H9 (cell line): ENCODE measurements around the gene FBXL19. TPM values are rescaled to one million over a fixed set of nuclear protein-coding genes. Genes with fewer than 3 reads are reported as not detected.

ENCODE experiments used
- DNase-seq: peaks from one replicate; pipeline ENCODE4 v3.0.0-alpha.2; 2017
- H2AFZ ChIP-seq: one replicate; pipeline ENCODE4 v1.6.1; 2013; ENCODE audit warnings: mild to moderate bottlenecking, low read length, control low read depth, moderate library complexity
- H2AK5ac ChIP-seq: 2 replicates; pipeline ENCODE4 v1.6.1; 2013; ENCODE audit warnings: low read length, control low read depth, mixed read lengths; ENCODE audit not compliant: insufficient read length
- H2BK120ac ChIP-seq: one replicate; pipeline ENCODE4 v1.6.1; 2013; ENCODE audit warnings: low read depth, mild to moderate bottlenecking, low read length, control low read depth, inconsistent platforms; ENCODE audit not compliant: poor library complexity, severe bottlenecking
- H2BK12ac ChIP-seq: 2 replicates; pipeline ENCODE4 v1.6.1; 2013; ENCODE audit warnings: low read length, control low read depth, mixed read lengths, low read depth; ENCODE audit not compliant: insufficient read length
- H2BK15ac ChIP-seq: 2 replicates; pipeline ENCODE4 v1.6.1; 2013; ENCODE audit warnings: low read depth, low read length, control low read depth
- H2BK20ac ChIP-seq: one replicate; pipeline ENCODE4 v1.6.1; 2013; ENCODE audit warnings: low read depth, mild to moderate bottlenecking, low read length, control low read depth, inconsistent platforms; ENCODE audit not compliant: poor library complexity, severe bottlenecking
- H2BK5ac ChIP-seq: 2 replicates; pipeline ENCODE4 v1.6.1; 2013; ENCODE audit warnings: low read length, control low read depth, mixed read lengths; ENCODE audit not compliant: insufficient read length
- H3K14ac ChIP-seq: 2 replicates; pipeline ENCODE4 v1.6.1; 2013; ENCODE audit warnings: low read length, control low read depth; ENCODE audit not compliant: insufficient read depth
- H3K18ac ChIP-seq: 2 replicates; pipeline ENCODE4 v1.6.1; 2013; ENCODE audit warnings: low read depth, mild to moderate bottlenecking, mixed read lengths, low read length, control low read depth; ENCODE audit not compliant: insufficient read length
- H3K23ac ChIP-seq: 2 replicates; pipeline ENCODE4 v1.6.1; 2013; ENCODE audit warnings: low read length, control low read depth, mixed read lengths, low read depth; ENCODE audit not compliant: insufficient read length
- H3K23me2 ChIP-seq: 2 replicates; pipeline ENCODE4 v1.6.1; 2013; ENCODE audit warnings: low read depth, mild to moderate bottlenecking, mixed read lengths, low read length, control low read depth; ENCODE audit not compliant: insufficient read length, poor library complexity, severe bottlenecking
- H3K27ac ChIP-seq: 2 replicates; pipeline ENCODE4 v1.5.1; 2013; ENCODE audit warnings: low read length, control low read depth, mixed read lengths, low read depth; ENCODE audit not compliant: insufficient read length
- H3K27me3 ChIP-seq: 2 replicates; pipeline ENCODE4 v1.6.1; 2013; ENCODE audit warnings: low read length, control low read depth, inconsistent platforms; ENCODE audit not compliant: insufficient read depth
- H3K4ac ChIP-seq: 2 replicates; pipeline ENCODE4 v1.6.1; 2013; ENCODE audit warnings: low read depth, mild to moderate bottlenecking, control low read depth, inconsistent platforms, low read length, moderate library complexity
- H3K4me1 ChIP-seq: 2 replicates; pipeline ENCODE4 v1.6.1; 2013; ENCODE audit warnings: low read length, control low read depth, inconsistent platforms; ENCODE audit not compliant: insufficient read depth
- H3K4me2 ChIP-seq: 2 replicates; pipeline ENCODE4 v1.6.1; 2013; ENCODE audit warnings: low read length, control low read depth, mixed read lengths; ENCODE audit not compliant: insufficient read length, insufficient read depth
- H3K56ac ChIP-seq: 2 replicates; pipeline ENCODE4 v1.6.1; 2013; ENCODE audit warnings: low read depth, mild to moderate bottlenecking, mixed read lengths, low read length, control low read depth; ENCODE audit not compliant: insufficient read length
- H3K79me1 ChIP-seq: 2 replicates; pipeline ENCODE4 v1.6.1; 2013; ENCODE audit warnings: low read depth, mild to moderate bottlenecking, moderate library complexity, low read length, control low read depth, inconsistent platforms; ENCODE audit not compliant: insufficient read depth, poor library complexity, severe bottlenecking
- H3K79me2 ChIP-seq: 2 replicates; pipeline ENCODE4 v1.6.1; 2013; ENCODE audit warnings: low read length, control low read depth, inconsistent platforms; ENCODE audit not compliant: insufficient read depth
- H3K9ac ChIP-seq: 2 replicates; pipeline ENCODE4 v1.6.1; 2013; ENCODE audit warnings: low read length, control low read depth, mixed read lengths; ENCODE audit not compliant: insufficient read length; ENCODE audit errors: extremely low read depth
- H3K9me3 ChIP-seq: one replicate; pipeline ENCODE4 v1.6.1; 2013; ENCODE audit warnings: low read depth, low read length, inconsistent platforms; ENCODE audit not compliant: control insufficient read depth
- H3T11ph ChIP-seq: one replicate; pipeline ENCODE4 v1.6.1; 2013; ENCODE audit warnings: mild to moderate bottlenecking, low read length, control low read depth, inconsistent platforms
- H4K20me1 ChIP-seq: one replicate; pipeline ENCODE4 v1.6.1; 2013; ENCODE audit not compliant: control insufficient read depth, insufficient read length, insufficient read depth
- H4K5ac ChIP-seq: 2 replicates; pipeline ENCODE4 v1.6.1; 2013; ENCODE audit warnings: low read depth, mild to moderate bottlenecking, mixed read lengths, low read length, control low read depth; ENCODE audit not compliant: insufficient read length
- H4K8ac ChIP-seq: replicated peaks from 2 replicates; pipeline ENCODE4 v1.6.1; 2013; ENCODE audit warnings: low read length, control low read depth, mixed read lengths, low read depth; ENCODE audit not compliant: insufficient read length
- H4K91ac ChIP-seq: 2 replicates; pipeline ENCODE4 v1.6.1; 2013; ENCODE audit warnings: low read depth, mild to moderate bottlenecking, moderate library complexity, mixed read lengths, low read length, control low read depth; ENCODE audit not compliant: insufficient read length
- H3K27ac Mint-ChIP-seq, 3 experiments: 2 replicates in 2 of 3; 3 replicates in 1 of 3; pipeline ENCODE4 v1.8.0; 2020 to 2021; ENCODE audit warnings: mixed read lengths in 3 of 3, mild to moderate bottlenecking in 1 of 3, moderate library complexity in 1 of 3
- H3K27me3 Mint-ChIP-seq: 2 replicates; pipeline ENCODE4 v1.8.0; 2021; ENCODE audit warnings: low read depth, mild to moderate bottlenecking, moderate library complexity, mixed read lengths
- H3K36me3 Mint-ChIP-seq, 3 experiments: 2 replicates in 2 of 3; 3 replicates in 1 of 3; pipeline ENCODE4 v1.8.0; 2020 to 2021; ENCODE audit warnings: low read depth in 3 of 3, mixed read lengths in 3 of 3; ENCODE audit not compliant: insufficient read depth in 1 of 3
- H3K4me1 Mint-ChIP-seq, 2 experiments: 2 replicates each; pipeline ENCODE4 v1.8.0; 2020; ENCODE audit warnings: mixed read lengths in 2 of 2
- H3K4me3 Mint-ChIP-seq, 2 experiments: 2 replicates in 1 of 2; 3 replicates in 1 of 2; pipeline ENCODE4 v1.8.0; 2020 to 2021; ENCODE audit warnings: mild to moderate bottlenecking in 2 of 2, mixed read lengths in 2 of 2, moderate library complexity in 1 of 2
- H3K9me3 Mint-ChIP-seq, 2 experiments: 2 replicates in 1 of 2; 3 replicates in 1 of 2; pipeline ENCODE4 v1.8.0; 2020; ENCODE audit warnings: mild to moderate bottlenecking in 2 of 2, mixed read lengths in 2 of 2, moderate library complexity in 1 of 2
- CTCF ChIP-seq: fragments of 200-600 bp; sonication (generic); conservative IDR thresholded peaks from 3 replicates; pipeline ENCODE4 v1.8.0; 2021; ENCODE audit warnings: antibody characterized with exemption, mild to moderate bottlenecking
- WGBS: extraction: QIAGEN DNeasy Blood & Tissue Kit; methylation state at CpG from one replicate; pipeline ENCODE4 v1.1.7; 2013; ENCODE audit warnings: missing lambda C conversion rate, low lambda C conversion rate, mixed read lengths; ENCODE audit not compliant: insufficient read length; ENCODE audit errors: extremely low coverage; 5-methylcytosine and 5-hydroxymethylcytosine counted together
- total RNA-seq: library from RNA; stranded (reverse); gene quantifications from 2 replicates; pipeline ENCODE4 v1.2.1, GENCODE V29; 2021

Gene FBXL19
- total RNA-seq, 1 experiment from 2014 or later = 66.8 TPM

GRCh38 chr16:30899794-30900193 is 23.6 kb upstream of the FBXL19 start:
- no peak overlapping the region for H3K14ac ChIP-seq
- no CpG with 5 or more reads among the region's 2 CpGs for WGBS
- no peak overlapping the region for H2AFZ ChIP-seq
- H3K56ac ChIP-seq = no peak overlapping the region
- no peak overlapping the region for H2BK20ac ChIP-seq
- no peak overlapping the region for H2BK120ac ChIP-seq
- H3K23me2 ChIP-seq = peaks cover 16% of the 10 kb centered on the region
- H3K9me3 ChIP-seq = no peaks in the 10 kb centered on the region
- H4K5ac ChIP-seq = no peak overlapping the region
- Mint-ChIP-seq H3K27me3 (peaks cover 25% of the 10 kb centered on the region), H3K4me1 (peaks cover 21 to 29% of the 10 kb centered on the region in 2 experiments), H3K27ac (no peak overlapping the region), H3K36me3 (no peaks in the 10 kb centered on the region; a peak in 1 of 7 replicates), H3K9me3 (peaks cover 0 to 2% of the 10 kb centered on the region in 2 experiments; a peak in 2 of 5 replicates), H3K4me3 (no peak overlapping the region)
- no peak overlapping the region for H2BK5ac ChIP-seq
- no peaks in the 10 kb centered on the region for H3K79me2 ChIP-seq
- H3T11ph ChIP-seq = no peak overlapping the region
- no peak overlapping the region for H2AK5ac ChIP-seq
- no peaks in the 10 kb centered on the region for H3K79me1 ChIP-seq
- H3K27ac ChIP-seq = no peak overlapping the region
- peaks cover 3% of the 10 kb centered on the region; the same call in 1 of the 2 replicates for H3K4me1 ChIP-seq
- H3K4me2 ChIP-seq = no peak overlapping the region
- no peak overlapping the region for H4K8ac ChIP-seq
- no peak for DNase-seq
- no peak overlapping the region for H3K23ac ChIP-seq
- no peaks in the 10 kb centered on the region for H3K27me3 ChIP-seq
- no peak overlapping the region for H2BK15ac ChIP-seq
- no peak for TF ChIP-seq CTCF
- no peak overlapping the region for H3K18ac ChIP-seq
- no peak overlapping the region for H2BK12ac ChIP-seq
- peaks cover 2% of the 10 kb centered on the region for H4K20me1 ChIP-seq
- no peak overlapping the region for H3K4ac ChIP-seq
- H4K91ac ChIP-seq = no peak overlapping the region
- H3K9ac ChIP-seq = no peak overlapping the region
